Breast epithelium (tissue), 3 donors: ENCODE results near the gene ADCY4.

Source experiments
- POLR2AphosphoS5 ChIP-seq, 3 donors: sonication (generic); formaldehyde crosslinking; IDR thresholded peaks; one replicate each; pipeline ENCODE4 v1.6.1; 2017; ENCODE audit warnings: antibody characterized with exemption in 3 of 3
- TF ChIP-seq, protein P1 (sequence below), 3 donors: fragments of 450-650 bp; IDR thresholded peaks; one replicate each; pipeline ENCODE4 v1.5.1; 2016 to 2017; ENCODE audit warnings: antibody characterized with exemption in 3 of 3, mild to moderate bottlenecking in 3 of 3, moderate library complexity in 3 of 3

DNA sequence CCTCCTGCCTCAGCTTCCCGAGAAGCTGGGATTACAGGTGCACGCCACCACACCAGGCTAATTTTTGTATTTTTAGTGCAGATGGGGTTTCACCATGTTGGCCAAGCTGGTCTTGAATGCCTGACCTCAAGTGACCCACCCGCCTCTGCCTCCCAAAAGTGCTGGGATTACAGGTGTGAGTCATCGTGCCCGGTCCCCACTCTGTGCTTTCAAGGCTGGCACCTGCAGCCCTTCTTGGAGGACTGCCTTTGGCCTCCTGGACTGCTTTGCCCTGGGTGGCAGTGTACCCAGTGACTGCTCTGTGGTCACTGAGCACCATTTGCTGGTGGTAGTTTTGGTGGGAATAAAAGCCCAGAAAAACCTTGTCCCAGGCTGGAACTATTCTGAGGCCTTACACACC is 47.9 kb downstream of the ADCY4 start:
- TF ChIP-seq, protein P1, sequence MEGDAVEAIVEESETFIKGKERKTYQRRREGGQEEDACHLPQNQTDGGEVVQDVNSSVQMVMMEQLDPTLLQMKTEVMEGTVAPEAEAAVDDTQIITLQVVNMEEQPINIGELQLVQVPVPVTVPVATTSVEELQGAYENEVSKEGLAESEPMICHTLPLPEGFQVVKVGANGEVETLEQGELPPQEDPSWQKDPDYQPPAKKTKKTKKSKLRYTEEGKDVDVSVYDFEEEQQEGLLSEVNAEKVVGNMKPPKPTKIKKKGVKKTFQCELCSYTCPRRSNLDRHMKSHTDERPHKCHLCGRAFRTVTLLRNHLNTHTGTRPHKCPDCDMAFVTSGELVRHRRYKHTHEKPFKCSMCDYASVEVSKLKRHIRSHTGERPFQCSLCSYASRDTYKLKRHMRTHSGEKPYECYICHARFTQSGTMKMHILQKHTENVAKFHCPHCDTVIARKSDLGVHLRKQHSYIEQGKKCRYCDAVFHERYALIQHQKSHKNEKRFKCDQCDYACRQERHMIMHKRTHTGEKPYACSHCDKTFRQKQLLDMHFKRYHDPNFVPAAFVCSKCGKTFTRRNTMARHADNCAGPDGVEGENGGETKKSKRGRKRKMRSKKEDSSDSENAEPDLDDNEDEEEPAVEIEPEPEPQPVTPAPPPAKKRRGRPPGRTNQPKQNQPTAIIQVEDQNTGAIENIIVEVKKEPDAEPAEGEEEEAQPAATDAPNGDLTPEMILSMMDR (IDR thresholded peaks at IDR 0.05): no peak
- TF ChIP-seq POLR2AphosphoS5 (IDR thresholded peaks at IDR 0.05): no peak
